Measurements from ENCODE around the gene VASP. TPM values are rescaled to one million over a fixed set of nuclear protein-coding genes. Genes with fewer than 3 reads are reported as not detected.

VASP gene
- total and polyA plus RNA-seq, 9 of the 15 experiments (the other 6 are each of a cell fraction or from before 2014, with no cell fraction given): 16.7 to 261 (median 112) TPM

DNA sequence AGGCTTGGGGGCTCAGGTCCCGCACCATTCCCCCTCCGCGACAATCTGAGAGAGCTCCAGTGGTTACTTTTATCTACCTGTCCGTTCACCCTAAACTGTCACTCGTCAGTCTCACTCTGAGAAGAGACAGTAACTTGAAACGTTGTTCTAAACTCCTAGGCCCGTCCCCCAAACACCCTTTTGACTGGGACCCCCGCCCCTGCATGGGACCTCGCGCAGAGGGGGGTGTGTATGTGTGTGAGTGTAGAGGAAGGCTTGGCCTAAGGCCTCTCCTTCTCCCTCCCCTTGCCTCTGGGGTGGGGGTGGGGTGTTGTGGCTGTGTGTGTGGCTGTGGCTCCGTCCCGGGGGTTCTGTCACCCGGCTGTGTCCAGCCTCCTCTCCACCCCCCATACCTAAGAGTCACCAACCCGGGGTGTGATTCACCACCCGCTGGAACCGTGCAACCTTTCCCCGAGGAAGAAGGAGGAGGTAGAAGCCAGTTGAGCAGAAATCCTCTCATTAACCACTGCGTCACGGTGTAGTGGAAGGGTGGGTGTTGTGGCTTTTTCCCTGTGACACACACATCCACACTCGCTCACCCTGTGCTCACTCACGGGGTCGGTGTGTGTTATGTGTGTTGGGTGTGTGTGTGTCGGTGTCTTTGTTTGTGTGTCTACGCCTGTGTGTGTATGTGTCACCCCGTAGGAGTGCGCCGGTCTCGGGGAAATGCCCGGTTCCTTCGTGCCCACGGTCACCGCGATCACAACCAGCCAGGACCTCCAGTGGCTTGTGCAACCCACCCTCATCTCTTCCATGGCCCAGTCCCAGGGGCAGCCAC lies 37.1 kb upstream of the VASP start (continued):
- TF ChIP-seq FOXK1 (CRISPR knock-in tag; IDR thresholded peaks at IDR 0.05; ENCODE audit: borderline replicate concordance) (no peak), SLC30A9 (CRISPR knock-in tag; IDR thresholded peaks at IDR 0.05) (no peak), NR2C2 (CRISPR knock-in tag; IDR thresholded peaks at IDR 0.05) (peak; percentile 44; the same call in 1 of the 2 replicates), NR2C2 (tag; IDR thresholded peaks at IDR 0.05) (no peak), KAT7 (CRISPR knock-in tag; IDR thresholded peaks at IDR 0.05; ENCODE audit: borderline replicate concordance) (0 out of 2 replicates have a peak, but pooled peaks have one; percentile 66), PCBP1 (IDR thresholded peaks at IDR 0.05; ENCODE audit: low read depth, low read length, poor library complexity, severe bottlenecking) (no peak), TCF7 (IDR thresholded peaks at IDR 0.05; ENCODE audit: borderline replicate concordance) (0 out of 2 replicates have a peak, but pooled peaks have one; percentile 28), ZC3H4 (CRISPR knock-in tag; IDR thresholded peaks at IDR 0.05; ENCODE audit: borderline replicate concordance) (peak; percentile 98), GMEB1 (CRISPR knock-in tag; IDR thresholded peaks at IDR 0.05) (no peak), BHLHE40 (IDR thresholded peaks at IDR 0.05; ENCODE audit: low read length) (no peak), FOXA1 (IDR thresholded peaks at IDR 0.05; ENCODE audit: borderline replicate concordance) (no peak), POU5F1 (IDR thresholded peaks at IDR 0.05; ENCODE audit: borderline replicate concordance, low read depth, low read length, partially characterized antibody) (no peak), LCOR (CRISPR knock-in tag; IDR thresholded peaks at IDR 0.05) (peak; percentile 15; the same call in 1 of the 2 replicates), LARP7 (IDR thresholded peaks at IDR 0.05) (no peak), BRCA1 (IDR thresholded peaks at IDR 0.05) (no peak), BRCA1 (CRISPR knock-in tag; IDR thresholded peaks at IDR 0.05) (no peak), CREBBP (IDR thresholded peaks at IDR 0.05; ENCODE audit: low read depth, low read length) (no peak), ZNF324 (CRISPR knock-in tag; IDR thresholded peaks at IDR 0.05) (peak; percentile 42; the same call in 1 of the 2 replicates), BDP1 (IDR thresholded peaks at IDR 0.05; ENCODE audit: insufficient read depth, insufficient read length) (no peak), EGR1 (conservative IDR thresholded peaks at IDR 0.05) (peak; percentile 40; the same call in 1 of the 2 replicates), BCL6 (CRISPR knock-in tag; IDR thresholded peaks at IDR 0.05) (no peak), HNRNPK (IDR thresholded peaks at IDR 0.05; ENCODE audit: low read depth, low read length, poor library complexity, severe bottlenecking) (no peak), RBM34 (IDR thresholded peaks at IDR 0.05; ENCODE audit: borderline replicate concordance, insufficient read depth, low read length) (no peak)
- TF ChIP-seq, protein P1, sequence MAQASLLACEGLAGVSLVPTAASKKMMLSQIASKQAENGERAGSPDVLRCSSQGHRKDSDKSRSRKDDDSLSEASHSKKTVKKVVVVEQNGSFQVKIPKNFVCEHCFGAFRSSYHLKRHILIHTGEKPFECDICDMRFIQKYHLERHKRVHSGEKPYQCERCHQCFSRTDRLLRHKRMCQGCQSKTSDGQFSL (CRISPR knock-in tag; IDR thresholded peaks at IDR 0.05): peak; percentile 49
- TF ChIP-seq, protein P1 (tag; IDR thresholded peaks at IDR 0.05): no peak
- TF ChIP-seq, protein P2, sequence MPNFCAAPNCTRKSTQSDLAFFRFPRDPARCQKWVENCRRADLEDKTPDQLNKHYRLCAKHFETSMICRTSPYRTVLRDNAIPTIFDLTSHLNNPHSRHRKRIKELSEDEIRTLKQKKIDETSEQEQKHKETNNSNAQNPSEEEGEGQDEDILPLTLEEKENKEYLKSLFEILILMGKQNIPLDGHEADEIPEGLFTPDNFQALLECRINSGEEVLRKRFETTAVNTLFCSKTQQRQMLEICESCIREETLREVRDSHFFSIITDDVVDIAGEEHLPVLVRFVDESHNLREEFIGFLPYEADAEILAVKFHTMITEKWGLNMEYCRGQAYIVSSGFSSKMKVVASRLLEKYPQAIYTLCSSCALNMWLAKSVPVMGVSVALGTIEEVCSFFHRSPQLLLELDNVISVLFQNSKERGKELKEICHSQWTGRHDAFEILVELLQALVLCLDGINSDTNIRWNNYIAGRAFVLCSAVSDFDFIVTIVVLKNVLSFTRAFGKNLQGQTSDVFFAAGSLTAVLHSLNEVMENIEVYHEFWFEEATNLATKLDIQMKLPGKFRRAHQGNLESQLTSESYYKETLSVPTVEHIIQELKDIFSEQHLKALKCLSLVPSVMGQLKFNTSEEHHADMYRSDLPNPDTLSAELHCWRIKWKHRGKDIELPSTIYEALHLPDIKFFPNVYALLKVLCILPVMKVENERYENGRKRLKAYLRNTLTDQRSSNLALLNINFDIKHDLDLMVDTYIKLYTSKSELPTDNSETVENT (CRISPR knock-in tag; IDR thresholded peaks at IDR 0.05): no peak

All from K562 (cell line).